H1 (cell line): ENCODE results near the gene CUX1. TPM values are rescaled to one million over a fixed set of nuclear protein-coding genes. Genes with fewer than 3 reads are reported as not detected.
A peak's percentile ranks its signal among the peaks of the same experiment; 100 is the strongest.

Source experiments
- CTCF ChIA-PET: fragments of 300-600 bp; sonication (Branson Sonifier 250); formaldehyde crosslinking; loops from one replicate; lab custom pipeline; 2021; ENCODE audit not compliant: partially characterized antibody; lab: Charles Lee
- POLR2A ChIA-PET: fragments of 300-600 bp; sonication (Branson Sonifier 250); formaldehyde crosslinking; loops from one replicate; lab custom pipeline; 2021; ENCODE audit warnings: inconsistent platforms; ENCODE audit not compliant: partially characterized antibody; lab: Charles Lee
- DNase-seq, 2 experiments: peaks; one replicate each; pipeline versions ENCODE4 v3.0.0 to v3.0.0-alpha.2; 2010 to 2022; ENCODE audit warnings: low spot score in 2 of 2, low read depth in 1 of 2, mixed read lengths in 1 of 2
- FAIRE-seq: peaks from 2 replicates; lab custom pipeline; 2011; peaks lifted over from hg19 to GRCh38; lab: Jason Lieb, UNC
- H2AFZ ChIP-seq: 2 replicates; pipeline ENCODE4 v1.8.1; 2012; ENCODE audit warnings: low read length, inconsistent platforms
- H2AK5ac ChIP-seq: 2 replicates; pipeline ENCODE4 v1.6.1; 2013; ENCODE audit warnings: low read depth, low read length
- H2BK120ac ChIP-seq: replicated peaks from 2 replicates; pipeline ENCODE3; 2013; ENCODE audit warnings: low read depth, low read length, inconsistent platforms
- H2BK12ac ChIP-seq: 2 replicates; pipeline ENCODE4 v1.6.1; 2013; ENCODE audit warnings: low read depth, low read length
- H2BK15ac ChIP-seq: 2 replicates; pipeline ENCODE4 v1.6.1; 2013; ENCODE audit warnings: low read length
- H2BK20ac ChIP-seq: 2 replicates; pipeline ENCODE4 v1.6.1; 2013; ENCODE audit warnings: low read length
- H2BK5ac ChIP-seq: 2 replicates; pipeline ENCODE4 v1.6.1; 2013; ENCODE audit warnings: low read depth, low read length
- H3K14ac ChIP-seq: 2 replicates; pipeline ENCODE4 v1.6.1; 2013; ENCODE audit warnings: inconsistent platforms; ENCODE audit not compliant: insufficient read length
- H3K18ac ChIP-seq: 2 replicates; pipeline ENCODE4 v1.6.1; 2013; ENCODE audit warnings: low read length; ENCODE audit errors: extremely low read depth
- H3K23ac ChIP-seq: 2 replicates; pipeline ENCODE4 v1.6.1; 2013; ENCODE audit warnings: inconsistent platforms; ENCODE audit not compliant: insufficient read length
- H3K23me2 ChIP-seq: 2 replicates; pipeline ENCODE4 v1.6.1; 2013; ENCODE audit warnings: low read depth, low read length
- H3K27ac ChIP-seq: 2 replicates; pipeline ENCODE4 v1.6.1; 2011; ENCODE audit warnings: low read depth, low read length, inconsistent platforms
- H3K27me3 ChIP-seq, 4 experiments: replicated peaks in 1 of 4; 1 replicate in 1 of 4; 2 replicates in 3 of 4; pipeline versions ENCODE4 v1.6.1 to v1.8.1; 2011 to 2013; ENCODE audit warnings: low read length in 3 of 4, mild to moderate bottlenecking in 3 of 4, inconsistent platforms in 2 of 4, mixed read lengths in 2 of 4, moderate library complexity in 1 of 4; ENCODE audit not compliant: control insufficient read depth in 3 of 4, insufficient read depth in 3 of 4; ENCODE audit errors: extremely low read depth in 1 of 4
- H3K36me3 ChIP-seq, 4 experiments: 2 replicates each; pipeline versions ENCODE4 v1.6.1 to v1.8.1; 2011 to 2013; ENCODE audit warnings: mild to moderate bottlenecking in 4 of 4, low read length in 3 of 4, moderate library complexity in 2 of 4, control low read depth in 1 of 4, inconsistent platforms in 1 of 4; ENCODE audit not compliant: insufficient read depth in 4 of 4, control insufficient read depth in 2 of 4
- H3K4ac ChIP-seq: replicated peaks from 2 replicates; pipeline ENCODE3; 2013; ENCODE audit warnings: low read length, low read depth, mixed read lengths, inconsistent platforms; ENCODE audit not compliant: insufficient read length
- H3K4me1 ChIP-seq, 4 experiments: replicated peaks in 1 of 4; 1 replicate in 1 of 4; 2 replicates in 3 of 4; pipeline versions ENCODE4 v1.6.1 to v1.8.1; 2011 to 2013; ENCODE audit warnings: low read length in 3 of 4, inconsistent platforms in 2 of 4, mixed read lengths in 1 of 4; ENCODE audit not compliant: insufficient read depth in 4 of 4, control insufficient read depth in 3 of 4
- H3K4me2 ChIP-seq, 2 experiments: 2 replicates each; pipeline versions ENCODE4 v1.6.1 to v1.8.1; 2011 to 2013; ENCODE audit warnings: low read depth in 2 of 2, low read length in 2 of 2, control low read depth in 1 of 2, inconsistent platforms in 1 of 2, mild to moderate bottlenecking in 1 of 2; ENCODE audit not compliant: insufficient read depth in 1 of 2
- H3K4me3 ChIP-seq, 4 experiments: fragments of 200-600, 300-600 bp in 1 of 4; sonication (generic), shearing (Covaris generic), sonication (Bioruptor Twin) in 1 of 4; 2 replicates each; pipeline versions ENCODE4 v1.5.1 to v1.8.1; 2011 to 2016; ENCODE audit warnings: low read length in 4 of 4, low read depth in 3 of 4, control low read depth in 2 of 4, inconsistent platforms in 2 of 4, mild to moderate bottlenecking in 2 of 4, mixed read lengths in 1 of 4, moderate library complexity in 1 of 4; ENCODE audit not compliant: insufficient read depth in 2 of 4; ENCODE audit errors: extremely low read depth in 1 of 4
- H3K56ac ChIP-seq: replicated peaks from 2 replicates; pipeline ENCODE3; 2013; ENCODE audit warnings: low read depth, mild to moderate bottlenecking, mixed read lengths, low read length, inconsistent platforms; ENCODE audit not compliant: insufficient read length
- H3K79me1 ChIP-seq: 2 replicates; pipeline ENCODE4 v1.6.1; 2013; ENCODE audit warnings: low read depth, low read length, control low read depth
- H3K79me2 ChIP-seq, 2 experiments: 2 replicates each; pipeline versions ENCODE4 v1.6.1 to v1.8.1; 2012 to 2013; ENCODE audit warnings: low read length in 2 of 2, mild to moderate bottlenecking in 2 of 2, inconsistent platforms in 1 of 2; ENCODE audit not compliant: insufficient read depth in 2 of 2, control insufficient read depth in 1 of 2
- H3K9ac ChIP-seq, 4 experiments: replicated peaks in 1 of 4; 1 replicate in 1 of 4; 2 replicates in 3 of 4; pipeline versions ENCODE4 v1.6.1 to v1.8.1; 2011 to 2013; ENCODE audit warnings: low read depth in 3 of 4, low read length in 3 of 4, control low read depth in 2 of 4, mild to moderate bottlenecking in 2 of 4, moderate library complexity in 2 of 4, inconsistent platforms in 1 of 4; ENCODE audit errors: extremely low read depth in 1 of 4
- H3K9me3 ChIP-seq, 2 experiments: 2 replicates each; pipeline versions ENCODE4 v1.6.1 to v1.8.1; 2012 to 2013; ENCODE audit warnings: mild to moderate bottlenecking in 2 of 2, moderate library complexity in 2 of 2, control low read depth in 1 of 2, inconsistent platforms in 1 of 2, low read depth in 1 of 2, low read length in 1 of 2, mixed read lengths in 1 of 2; ENCODE audit not compliant: insufficient read depth in 2 of 2
- H4K20me1 ChIP-seq, 2 experiments: replicated peaks in 1 of 2; 2 replicates each; pipeline versions ENCODE3 to v1.8.1; 2011 to 2013; ENCODE audit warnings: inconsistent platforms in 2 of 2, low read length in 2 of 2, mild to moderate bottlenecking in 1 of 2; ENCODE audit not compliant: insufficient read depth in 2 of 2, control insufficient read depth in 1 of 2
- H4K5ac ChIP-seq: 2 replicates; pipeline ENCODE4 v1.6.1; 2013; ENCODE audit warnings: low read length, low read depth, mixed read lengths, inconsistent platforms; ENCODE audit not compliant: insufficient read length
- H4K8ac ChIP-seq: 2 replicates; pipeline ENCODE4 v1.8.0; 2013; ENCODE audit warnings: mild to moderate bottlenecking, moderate library complexity, low read length, inconsistent platforms; ENCODE audit not compliant: insufficient read depth; ENCODE audit errors: extremely low read depth
- H4K91ac ChIP-seq: replicated peaks from 2 replicates; pipeline ENCODE3; 2013; ENCODE audit warnings: low read length, mixed read lengths, inconsistent platforms; ENCODE audit not compliant: insufficient read length
- ASH2L ChIP-seq: fragments of 200-600, 300-600 bp; sonication (generic); IDR thresholded peaks from one replicate; pipeline ENCODE4 v1.7.1; 2017; ENCODE audit warnings: low read length
- BACH1 ChIP-seq: IDR thresholded peaks from 2 replicates; pipeline ENCODE4 v1.6.1; 2012; ENCODE audit warnings: low read length, improper control_type of control experiment
- CEBPB ChIP-seq: IDR thresholded peaks from 2 replicates; pipeline ENCODE4 v1.6.1; 2012; ENCODE audit warnings: low read depth, low read length
- EGR1 ChIP-seq: IDR thresholded peaks from 2 replicates; pipeline ENCODE4 v1.6.1; 2011; ENCODE audit warnings: low read depth, low read length, borderline replicate concordance
- HDAC6 ChIP-seq: IDR thresholded peaks from one replicate; pipeline ENCODE4 v1.7.1; 2012; ENCODE audit warnings: low read depth, mild to moderate bottlenecking, inconsistent platforms, low read length, moderate library complexity
- PHF8 ChIP-seq: fragments of 200-600 bp; sonication (generic); conservative IDR thresholded peaks from 2 replicates; pipeline ENCODE4 v1.7.1; 2012; ENCODE audit warnings: low read depth, mild to moderate bottlenecking, inconsistent platforms, low read length, moderate library complexity
- RAD21 ChIP-seq, 2 experiments: IDR thresholded peaks in 1 of 2; conservative IDR thresholded peaks in 1 of 2; 2 replicates each; pipeline ENCODE4 v1.6.1; 2011; ENCODE audit warnings: low read depth in 2 of 2, low read length in 2 of 2, improper control_type of control experiment in 1 of 2, inconsistent platforms in 1 of 2, mild to moderate bottlenecking in 1 of 2, moderate library complexity in 1 of 2
- SP1 ChIP-seq: IDR thresholded peaks from 2 replicates; pipeline ENCODE4 v1.6.1; 2011; ENCODE audit warnings: low read depth, low read length
- SUZ12 ChIP-seq: fragments of 200-600 bp; sonication (generic); IDR thresholded peaks from 2 replicates; pipeline ENCODE4 v1.6.1; 2012; ENCODE audit warnings: mild to moderate bottlenecking, inconsistent platforms, low read length, moderate library complexity, mixed read lengths
- TCF12 ChIP-seq: IDR thresholded peaks from 2 replicates; pipeline ENCODE4 v1.6.1; 2011; ENCODE audit warnings: low read depth, mild to moderate bottlenecking, low read length
- TEAD4 ChIP-seq: IDR thresholded peaks from 2 replicates; pipeline ENCODE4 v1.6.1; 2012; ENCODE audit warnings: low read depth, low read length, inconsistent platforms, mixed read lengths
- ZNF274 ChIP-seq: IDR thresholded peaks from 2 replicates; pipeline ENCODE4 v1.7.0; 2012; ENCODE audit warnings: low read length, borderline replicate concordance; ENCODE audit errors: extremely low read depth
- WGBS, 2 experiments: shearing (Covaris generic) in 1 of 2; methylation state at CpG; one replicate each; pipeline versions ENCODE4 v1.1.6 to v1.1.7; 2013 to 2015; ENCODE audit warnings: low lambda C conversion rate in 2 of 2, mixed read lengths in 2 of 2, inconsistent platforms in 1 of 2, low coverage in 1 of 2, missing lambda C conversion rate in 1 of 2; ENCODE audit not compliant: insufficient replicate concordance in 2 of 2, insufficient coverage in 1 of 2, insufficient read length in 1 of 2; ENCODE audit errors: extremely low coverage in 1 of 2, missing lambda C conversion rate in 1 of 2; 5-methylcytosine and 5-hydroxymethylcytosine counted together
- polyA plus RNA-seq, 7 experiments: library from polyadenylated mRNA; depleted of rRNA in 3 of 7; stranded (reverse) in 5 of 7; unstranded in 2 of 7; fragments of >200 nt in 5 of 7; fragments of 200-250 nt in 2 of 7; gene quantifications; 1 replicate in 5 of 7; 2 replicates in 1 of 7; 4 replicates in 1 of 7; pipeline versions ENCODE4 v1.2.1 to v1.2.3, GENCODE V29; 2011 to 2013; ENCODE audit warnings: missing spikeins in 2 of 7, mixed read lengths in 2 of 7
- total RNA-seq: library from RNA; stranded (reverse); fragmentation: NEBNext Ultra II Directional; extraction: Animal tissue kit (Norgen Biotek cat#: 25700); gene quantifications from 2 replicates; pipeline ENCODE4 v1.2.1, GENCODE V29; 2021

CUX1 gene
- total and polyA plus RNA-seq, 2 of the 8 experiments (the other 6 are each of a cell fraction or from before 2014, with no cell fraction given): 21.6 to 65.9 TPM

DNA sequence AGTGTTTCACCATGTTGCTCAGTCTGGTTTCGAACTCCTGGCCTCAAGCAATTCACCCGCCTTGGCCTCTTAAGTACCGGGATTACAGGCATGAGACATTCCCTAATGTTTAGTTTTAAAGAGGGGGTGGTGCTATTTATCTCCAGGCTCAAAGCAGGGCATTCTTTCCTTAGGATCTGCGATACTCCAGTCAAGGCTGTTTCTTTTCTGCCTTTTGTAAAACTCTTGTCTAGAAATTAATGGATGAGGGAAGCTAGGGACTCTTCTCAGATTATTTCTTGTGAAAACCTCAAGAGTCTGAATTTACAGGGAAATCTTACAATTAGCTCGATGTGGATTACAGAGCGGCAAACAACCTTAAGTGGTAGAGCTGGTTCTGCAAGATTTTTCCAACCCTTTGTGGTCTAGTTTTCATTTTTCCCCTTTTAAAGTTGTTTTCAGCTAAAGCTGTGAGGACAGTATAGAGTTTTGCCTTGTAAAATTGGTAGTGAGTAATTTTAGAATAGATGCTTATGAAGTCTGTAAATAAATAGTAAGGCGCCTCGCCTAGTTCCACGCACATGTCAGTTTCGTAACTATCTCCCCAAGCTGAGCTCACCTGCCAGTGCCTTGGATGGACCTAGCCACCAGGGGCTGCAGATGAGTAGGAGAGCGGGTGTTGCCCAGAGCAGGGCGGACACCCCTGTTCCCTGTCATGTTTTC is 53.1 kb downstream of the CUX1 start:
- WGBS, 2 experiments: 61% methylated on average over 12 of the region's 12 CpGs; no CpG with 5 or more reads in 1 of the 2 experiments
- FAIRE-seq: no peak
- TF ChIP-seq ZNF274: no peak
- peak; percentile 50 to 65 for TF ChIP-seq RAD21 (IDR thresholded peaks at IDR 0.05 in 1 of 2, conservative IDR thresholded peaks at IDR 0.05 in 1 of 2; ENCODE audit: low read depth in 2 of 2, low read length in 2 of 2)
- TF ChIP-seq CEBPB: peak; percentile 61; the same call in 1 of the 2 replicates
- no peak for TF ChIP-seq PHF8
- no peak for TF ChIP-seq HDAC6
- no peak for TF ChIP-seq SUZ12
- no peak for TF ChIP-seq TEAD4
- no peak for TF ChIP-seq TCF12
- peak; percentile 66; the same call in 1 of the 2 replicates for TF ChIP-seq SP1
- TF ChIP-seq EGR1: no peak
- peak; percentile 94 for TF ChIP-seq ASH2L
- no peak for TF ChIP-seq BACH1

More for the DNA sequence above, 53.1 kb downstream of the CUX1 start:
- Histone ChIP-seq H2BK12ac (peak overlapping the region; percentile 87; the same call in 1 of the 2 replicates), H3K23ac (no peak overlapping the region), H3K9ac (no peak overlapping the region), H3K79me2 (peaks cover 10 to 100% of the 10 kb centered on the region in 2 experiments), H3K56ac (no peak overlapping the region), H3K4ac (no peak overlapping the region), H3K18ac (peak overlapping the region; percentile 75; the same call in 1 of the 2 replicates), H3K9me3 (no peaks in the 10 kb centered on the region), H4K20me1 (peaks cover 19 to 24% of the 10 kb centered on the region in 2 experiments), H2BK20ac (no peak overlapping the region; the same call in 1 of the 2 replicates), H3K23me2 (0 out of 2 replicates have a peak, but pooled peaks cover 6% of the 10 kb centered on the region), H2BK15ac (no peak overlapping the region), H2BK5ac (peak overlapping the region; percentile 92), H4K5ac (peak overlapping the region; percentile 38), H4K91ac (no peak overlapping the region), H3K36me3 (no peaks in the 10 kb centered on the region; a peak in 1 of 8 replicates), H4K8ac (no peak overlapping the region), H3K14ac (no peak overlapping the region), H2AK5ac (0 out of 2 replicates have a peak overlapping the region, but pooled peaks have one; percentile 79), H2BK120ac (no peak overlapping the region), H3K27ac (peak overlapping the region; percentile 66; the same call in 1 of the 2 replicates), H3K27me3 (no peaks in the 10 kb centered on the region), H3K4me1 (peaks cover 10 to 37% (median 28%) of the 10 kb centered on the region in 4 experiments), H3K4me3 (peak overlapping the region in 2 of 4 experiments; percentile 3 to 30; a peak in 1 of 8 replicates), H3K4me2 (peak overlapping the region; percentile 27 to 69), H2AFZ (no peak overlapping the region), H3K79me1 (peaks cover 24% of the 10 kb centered on the region)
- CTCF ChIA-PET: interaction anchor here (0.6 to 2.3 kb wide), 20 partner anchors 7 to 589 kb away, joined by 3 to 12 read pairs (median 3); no protein-coding TSS in a partner anchor
- DNase-seq: no peak
- POLR2A ChIA-PET: interaction anchor here (1.0 to 1.7 kb wide), 4 partner anchors 10 to 127 kb away, joined by 3 to 7 read pairs (median 5); no protein-coding TSS in a partner anchor
